Keratinocyte (primary cell): Measurements from ENCODE around the gene TCTN2. TPM values are rescaled to one million over a fixed set of nuclear protein-coding genes. Genes with fewer than 3 reads are reported as not detected.

Experiments
- DNase-seq: peaks from one replicate; pipeline ENCODE4 v3.0.0-alpha.2; 2011; ENCODE audit warnings: low read depth, missing footprints, low spot score
- FAIRE-seq: peaks from 2 replicates; lab custom pipeline; 2011; peaks lifted over from hg19 to GRCh38; lab: Jason Lieb, UNC
- H2AFZ ChIP-seq: 2 replicates; pipeline ENCODE4 v1.6.0; 2012; ENCODE audit warnings: low read length, control low read depth, inconsistent platforms; ENCODE audit not compliant: control insufficient read depth
- H3K27ac ChIP-seq: 2 replicates; pipeline ENCODE4 v1.5.1; 2011; ENCODE audit warnings: low read length; ENCODE audit not compliant: control insufficient read depth, insufficient read depth
- H3K27me3 ChIP-seq: 3 replicates; pipeline ENCODE4 v1.6.0; 2011; ENCODE audit warnings: low read length; ENCODE audit not compliant: control insufficient read depth, insufficient read depth; ENCODE audit errors: extremely low read depth
- H3K36me3 ChIP-seq, 2 experiments: 2 replicates in 1 of 2; 3 replicates in 1 of 2; pipeline ENCODE4 v1.5.1; 2011; ENCODE audit warnings: low read length in 2 of 2, mild to moderate bottlenecking in 1 of 2; ENCODE audit not compliant: control insufficient read depth in 2 of 2, insufficient read depth in 2 of 2; ENCODE audit errors: extremely low read depth in 1 of 2
- H3K4me1 ChIP-seq: 3 replicates; pipeline ENCODE4 v1.5.1; 2011; ENCODE audit warnings: low read length; ENCODE audit not compliant: control insufficient read depth, insufficient read depth; ENCODE audit errors: extremely low read depth
- H3K4me2 ChIP-seq: 3 replicates; pipeline ENCODE4 v1.6.0; 2011; ENCODE audit warnings: low read depth, low read length; ENCODE audit not compliant: control insufficient read depth, insufficient read depth; ENCODE audit errors: extremely low read depth
- H3K4me3 ChIP-seq, 3 experiments: fragments of 200-600 bp in 1 of 3; sonication (generic) in 1 of 3; 2 replicates in 2 of 3; 3 replicates in 1 of 3; pipeline ENCODE4 v1.5.1; 2011 to 2016; ENCODE audit warnings: low read length in 3 of 3, mild to moderate bottlenecking in 3 of 3, control low read depth in 2 of 3, inconsistent platforms in 1 of 3, low read depth in 1 of 3, mixed read lengths in 1 of 3, mixed run types in 1 of 3, moderate library complexity in 1 of 3; ENCODE audit not compliant: control insufficient read depth in 2 of 3, insufficient read depth in 2 of 3; ENCODE audit errors: extremely low read depth in 1 of 3
- H3K79me2 ChIP-seq: 2 replicates; pipeline ENCODE4 v1.6.0; 2012; ENCODE audit warnings: low read length; ENCODE audit not compliant: control insufficient read depth, insufficient read depth
- H3K9ac ChIP-seq: 3 replicates; pipeline ENCODE4 v1.6.0; 2011; ENCODE audit warnings: low read length; ENCODE audit not compliant: control insufficient read depth, insufficient read depth; ENCODE audit errors: extremely low read depth
- H3K9me1 ChIP-seq: 3 replicates; pipeline ENCODE4 v1.6.0; 2011; ENCODE audit warnings: low read length; ENCODE audit not compliant: control insufficient read depth, insufficient read depth; ENCODE audit errors: extremely low read depth
- H3K9me3 ChIP-seq: 2 replicates; pipeline ENCODE4 v1.5.1; 2012; ENCODE audit warnings: low read depth, low read length; ENCODE audit not compliant: control insufficient read depth
- H4K20me1 ChIP-seq: 3 replicates; pipeline ENCODE4 v1.6.0; 2011; ENCODE audit warnings: low read length; ENCODE audit not compliant: control insufficient read depth, insufficient read depth; ENCODE audit errors: extremely low read depth
- EZH2 ChIP-seq: IDR thresholded peaks from one replicate; pipeline ENCODE4 v1.6.1; 2012; ENCODE audit warnings: inconsistent platforms, mild to moderate bottlenecking, low read length, moderate library complexity
- dilution Hi-C: fragments of 300-500 bp; cut with MboI; formaldehyde crosslinking; loops from one replicate; pipeline ENCODE4 v1.7.0; 2020; ENCODE audit warnings: low sequenced_read_pairs; ENCODE audit not compliant: extremely low pct_ligation_motif_present
- polyA plus RNA-seq, 5 experiments: library from polyadenylated mRNA; depleted of rRNA in 3 of 5; stranded (reverse) in 3 of 5; stranded (forward) in 1 of 5; unstranded in 1 of 5; fragments of >200 nt; gene quantifications; 1 replicate in 1 of 5; 2 replicates in 3 of 5; 3 replicates in 1 of 5; pipeline versions ENCODE4 v1.2.1 to v1.2.3, GENCODE V29; 2011 to 2012; ENCODE audit warnings: missing spikeins in 2 of 5, low read depth in 1 of 5, low replicate concordance in 1 of 5
- TF ChIP-seq, protein P1 (sequence below), 3 experiments: IDR thresholded peaks in 1 of 3; conservative IDR thresholded peaks in 1 of 3; optimal IDR thresholded peaks in 1 of 3; 2 replicates in 2 of 3; 3 replicates in 1 of 3; pipeline versions ENCODE3 to v1.5.1; 2011; ENCODE audit warnings: low read length in 3 of 3, mild to moderate bottlenecking in 3 of 3, moderate library complexity in 2 of 3, control low read depth in 1 of 3, inconsistent platforms in 1 of 3; ENCODE audit not compliant: insufficient read depth in 2 of 3; ENCODE audit errors: extremely low read depth in 1 of 3

The TCTN2 gene
- polyA plus RNA-seq, 1 donor (not counting 4 experiments of a cell fraction or from before 2014, with no cell fraction given), result 3.2 TPM

DNA sequence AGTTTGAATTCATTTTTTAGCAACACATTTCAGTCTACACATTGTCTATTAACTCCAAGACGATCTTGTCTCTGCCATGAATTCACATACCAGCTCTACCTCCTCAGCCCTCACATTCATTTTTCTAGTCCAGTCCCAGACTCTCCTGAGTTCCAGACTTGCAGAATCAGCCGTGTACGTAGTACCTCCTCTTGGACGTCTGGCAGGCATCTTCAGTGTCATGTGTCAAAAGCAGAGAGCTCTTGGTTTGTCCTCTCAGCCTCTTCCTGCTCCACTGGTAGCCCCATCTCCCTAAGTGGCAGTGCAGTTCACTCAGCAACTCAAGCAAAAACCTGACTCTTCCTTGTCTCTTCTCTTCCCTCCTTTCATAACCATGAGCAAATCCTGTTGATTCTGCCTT is 14.5 kb upstream of the TCTN2 start:
- H3K4me1 ChIP-seq, result peaks cover 20% of the 10 kb centered on the region
- H4K20me1 ChIP-seq, result no peaks in the 10 kb centered on the region
- no peaks in the 10 kb centered on the region for H3K79me2 ChIP-seq
- no peak overlapping the region for H3K27ac ChIP-seq
- no peak overlapping the region for H3K9ac ChIP-seq
- TF ChIP-seq, protein P1, sequence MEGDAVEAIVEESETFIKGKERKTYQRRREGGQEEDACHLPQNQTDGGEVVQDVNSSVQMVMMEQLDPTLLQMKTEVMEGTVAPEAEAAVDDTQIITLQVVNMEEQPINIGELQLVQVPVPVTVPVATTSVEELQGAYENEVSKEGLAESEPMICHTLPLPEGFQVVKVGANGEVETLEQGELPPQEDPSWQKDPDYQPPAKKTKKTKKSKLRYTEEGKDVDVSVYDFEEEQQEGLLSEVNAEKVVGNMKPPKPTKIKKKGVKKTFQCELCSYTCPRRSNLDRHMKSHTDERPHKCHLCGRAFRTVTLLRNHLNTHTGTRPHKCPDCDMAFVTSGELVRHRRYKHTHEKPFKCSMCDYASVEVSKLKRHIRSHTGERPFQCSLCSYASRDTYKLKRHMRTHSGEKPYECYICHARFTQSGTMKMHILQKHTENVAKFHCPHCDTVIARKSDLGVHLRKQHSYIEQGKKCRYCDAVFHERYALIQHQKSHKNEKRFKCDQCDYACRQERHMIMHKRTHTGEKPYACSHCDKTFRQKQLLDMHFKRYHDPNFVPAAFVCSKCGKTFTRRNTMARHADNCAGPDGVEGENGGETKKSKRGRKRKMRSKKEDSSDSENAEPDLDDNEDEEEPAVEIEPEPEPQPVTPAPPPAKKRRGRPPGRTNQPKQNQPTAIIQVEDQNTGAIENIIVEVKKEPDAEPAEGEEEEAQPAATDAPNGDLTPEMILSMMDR (optimal IDR thresholded peaks at IDR 0.05 in 1 of 3, IDR thresholded peaks at IDR 0.05 in 1 of 3, conservative IDR thresholded peaks at IDR 0.05 in 1 of 3; ENCODE audit: extremely low read depth in 1 of 3, insufficient read depth in 2 of 3, low read length in 3 of 3), result no peak
- no peak for TF ChIP-seq EZH2
- H3K36me3 ChIP-seq, result peaks cover 12 to 19% of the 10 kb centered on the region in 2 experiments
- H2AFZ ChIP-seq, result no peak overlapping the region
- H3K4me2 ChIP-seq, result no peak overlapping the region
- H3K27me3 ChIP-seq, result no peaks in the 10 kb centered on the region
- FAIRE-seq (no peak), DNase-seq (no peak)
- H3K9me1 ChIP-seq, result no peaks in the 10 kb centered on the region
- dilution Hi-C loops, result no loop called here
- H3K9me3 ChIP-seq, result no peaks in the 10 kb centered on the region
- no peak overlapping the region for H3K4me3 ChIP-seq

DNA sequence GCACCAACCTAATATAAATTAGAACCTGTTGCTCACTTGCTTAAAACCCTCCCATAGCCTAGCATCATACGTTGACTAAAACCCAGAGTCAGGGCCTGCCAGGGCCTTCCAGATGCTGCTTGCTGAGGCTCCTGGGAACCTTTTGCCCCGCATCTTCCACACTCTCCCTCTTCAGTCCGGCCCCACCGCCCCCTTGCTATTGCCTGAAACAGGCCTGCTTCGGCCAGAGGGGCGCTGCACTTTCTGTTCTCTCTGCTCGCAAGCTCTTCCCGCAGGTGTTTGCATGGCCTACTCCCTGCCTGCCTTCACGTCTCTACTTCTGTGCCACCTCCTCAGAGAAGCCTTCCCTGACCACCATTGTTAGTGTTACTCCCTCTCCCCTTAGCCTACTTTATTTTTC is 13.7 kb upstream of the TCTN2 start:
- Histone ChIP-seq H3K4me1 (peaks cover 26% of the 10 kb centered on the region), H3K4me3 (no peak overlapping the region), H3K9me3 (no peaks in the 10 kb centered on the region), H3K4me2 (no peak overlapping the region), H2AFZ (no peak overlapping the region), H3K9me1 (no peaks in the 10 kb centered on the region), H3K27ac (no peak overlapping the region), H4K20me1 (no peaks in the 10 kb centered on the region), H3K27me3 (no peaks in the 10 kb centered on the region), H3K36me3 (peaks cover 11 to 19% of the 10 kb centered on the region in 2 experiments), H3K79me2 (no peaks in the 10 kb centered on the region), H3K9ac (no peak overlapping the region)
- FAIRE-seq (no peak), DNase-seq (no peak)
- no peak for TF ChIP-seq EZH2
- TF ChIP-seq, protein P1 (optimal IDR thresholded peaks at IDR 0.05 in 1 of 3, IDR thresholded peaks at IDR 0.05 in 1 of 3, conservative IDR thresholded peaks at IDR 0.05 in 1 of 3; ENCODE audit: extremely low read depth in 1 of 3, insufficient read depth in 2 of 3, low read length in 3 of 3), result no peak
- dilution Hi-C loops, result no loop called here
